ENCODE measurements around the gene TMEM248.
"Not testable (repeated sequence)": the region's sequence is repeated elsewhere in the genome, so short reads cannot be mapped to it uniquely, and the experiment has no call there.

DNA sequence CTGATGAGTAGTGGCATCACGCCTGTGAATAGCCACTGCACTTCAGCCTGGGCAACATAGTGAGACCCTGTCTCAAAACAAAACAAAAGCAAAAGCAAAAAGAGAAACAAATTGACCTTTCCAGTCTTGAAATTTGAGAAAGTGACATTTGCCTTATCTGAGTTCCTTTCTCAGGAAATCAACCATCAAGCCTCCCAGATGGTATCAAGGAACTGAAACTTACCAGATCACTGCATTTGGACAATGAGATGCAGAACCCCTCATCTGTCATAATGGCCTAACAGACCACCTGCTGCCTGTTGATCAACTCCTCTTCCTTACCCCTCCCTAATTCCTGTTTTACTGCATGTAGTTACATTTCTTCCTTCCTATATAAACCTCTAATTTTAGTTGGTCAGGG, 59.3 kb downstream of the TMEM248 start:
- TF ChIP-seq, protein P1, sequence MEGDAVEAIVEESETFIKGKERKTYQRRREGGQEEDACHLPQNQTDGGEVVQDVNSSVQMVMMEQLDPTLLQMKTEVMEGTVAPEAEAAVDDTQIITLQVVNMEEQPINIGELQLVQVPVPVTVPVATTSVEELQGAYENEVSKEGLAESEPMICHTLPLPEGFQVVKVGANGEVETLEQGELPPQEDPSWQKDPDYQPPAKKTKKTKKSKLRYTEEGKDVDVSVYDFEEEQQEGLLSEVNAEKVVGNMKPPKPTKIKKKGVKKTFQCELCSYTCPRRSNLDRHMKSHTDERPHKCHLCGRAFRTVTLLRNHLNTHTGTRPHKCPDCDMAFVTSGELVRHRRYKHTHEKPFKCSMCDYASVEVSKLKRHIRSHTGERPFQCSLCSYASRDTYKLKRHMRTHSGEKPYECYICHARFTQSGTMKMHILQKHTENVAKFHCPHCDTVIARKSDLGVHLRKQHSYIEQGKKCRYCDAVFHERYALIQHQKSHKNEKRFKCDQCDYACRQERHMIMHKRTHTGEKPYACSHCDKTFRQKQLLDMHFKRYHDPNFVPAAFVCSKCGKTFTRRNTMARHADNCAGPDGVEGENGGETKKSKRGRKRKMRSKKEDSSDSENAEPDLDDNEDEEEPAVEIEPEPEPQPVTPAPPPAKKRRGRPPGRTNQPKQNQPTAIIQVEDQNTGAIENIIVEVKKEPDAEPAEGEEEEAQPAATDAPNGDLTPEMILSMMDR (IDR thresholded peaks at IDR 0.05): not testable (repeated sequence)
- TF ChIP-seq EP300 (IDR thresholded peaks at IDR 0.05): not testable (repeated sequence)
